HG03025 (cell line): Measurements from ENCODE around the gene PPL.
"Not testable (repeated sequence)": the region's sequence is repeated elsewhere in the genome, so short reads cannot be mapped to it uniquely, and the experiment has no call there.

ENCODE experiments used
- ATAC-seq: cut with Tn5 transposase; IDR thresholded peaks from one replicate; pipeline ENCODE4 v1.9.1; 2021; ENCODE audit warnings: mild to moderate bottlenecking, moderate library complexity; ENCODE audit not compliant: unreplicated experiment, low FRiP score

PPL gene

GRCh38 chr16:4960579-4960978 is 23.6 kb upstream of the PPL start:
- ATAC-seq = no peak

- ATAC-seq = peak; percentile 16
These were observed 21.8 kb upstream of the PPL start for GRCh38 chr16:4958510-4959438.

GRCh38 chr16:4957720-4958509 is 21.0 kb upstream of the PPL start, which contains the start of gene SEC14L5:
SEC14L5 (plus strand) TSS chr16:4958330; CDS start chr16:4959324, 994 bp downstream.
- peak; percentile 58 for ATAC-seq

GRCh38 chr16:4957420-4957719 is 20.4 kb upstream of the PPL start:
- no peak for ATAC-seq

- no peak for ATAC-seq
These were observed 17.8 kb upstream of the PPL start for GRCh38 chr16:4954714-4955113.

- not testable (repeated sequence) for ATAC-seq
These were observed 14.6 kb upstream of the PPL start for GRCh38 chr16:4951583-4951982.

- no peak for ATAC-seq
These were observed 13.0 kb upstream of the PPL start for GRCh38 chr16:4949986-4950385.

GRCh38 chr16:4948903-4949766 is 12.2 kb upstream of the PPL start:
- no peak for ATAC-seq

- no peak for ATAC-seq
These were observed 11.0 kb upstream of the PPL start for GRCh38 chr16:4947722-4948503.

- no peak for ATAC-seq
These were observed 10.0 kb upstream of the PPL start for GRCh38 chr16:4946917-4947316.

GRCh38 chr16:4945560-4946502 is 8.9 kb upstream of the PPL start:
- ATAC-seq = no peak

- no peak for ATAC-seq
These were observed 7.7 kb upstream of the PPL start for GRCh38 chr16:4944333-4945281.

GRCh38 chr16:4942481-4942880 is 5.5 kb upstream of the PPL start:
- no peak for ATAC-seq

- ATAC-seq = no peak
These were observed 3.8 kb upstream of the PPL start for GRCh38 chr16:4940719-4941118.

GRCh38 chr16:4938683-4939030 is 1.7 kb upstream of the PPL start:
- no peak for ATAC-seq

GRCh38 chr16:4937782-4938682 is 1.1 kb upstream of the PPL start:
- ATAC-seq = no peak
